Measurements from ENCODE around the gene SIAH3.

SIAH3 gene

DNA sequence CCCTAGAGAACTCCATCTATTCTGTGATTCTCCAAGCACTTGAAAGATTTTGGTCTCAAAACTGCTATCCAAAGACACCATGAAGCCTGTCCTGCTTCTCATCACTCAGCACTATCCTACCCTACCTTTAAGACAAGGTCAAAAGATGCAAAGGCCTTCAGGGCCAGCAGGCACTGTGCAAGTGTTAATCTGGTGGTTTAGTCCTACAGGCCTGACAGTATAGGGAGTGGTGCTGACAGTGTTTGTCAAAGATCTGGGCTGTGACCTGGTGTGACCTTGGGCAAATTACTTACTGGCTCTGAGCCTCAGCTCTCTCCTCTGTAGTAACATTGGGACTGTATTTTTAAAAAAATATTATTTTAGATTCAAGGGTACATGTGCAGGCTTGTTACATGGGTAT, 28.0 kb downstream of the SIAH3 start:
- no peak for DNase-seq (ENCODE audit: low read depth)

DNA sequence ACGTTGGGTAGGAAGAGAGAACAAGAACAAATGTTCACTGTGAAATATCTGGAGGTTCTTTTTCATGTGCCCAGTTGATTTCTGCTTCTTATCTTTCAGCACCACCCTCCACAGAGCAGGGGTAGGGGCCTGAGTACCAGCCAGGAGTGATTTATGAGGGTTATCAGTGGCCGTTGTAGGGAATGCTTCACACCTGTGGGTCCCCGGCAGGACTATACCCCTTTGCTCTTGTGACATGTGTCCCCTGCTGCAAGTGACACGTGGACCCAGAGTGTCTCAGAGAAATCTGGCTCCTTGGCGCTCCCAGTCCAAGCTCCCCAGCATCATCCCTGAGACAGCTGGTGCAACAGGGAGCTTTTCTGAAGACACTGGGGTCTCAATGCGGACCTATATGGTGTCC, 29.7 kb downstream of the SIAH3 start:
- DNase-seq (ENCODE audit: low read depth), result no peak

DNA sequence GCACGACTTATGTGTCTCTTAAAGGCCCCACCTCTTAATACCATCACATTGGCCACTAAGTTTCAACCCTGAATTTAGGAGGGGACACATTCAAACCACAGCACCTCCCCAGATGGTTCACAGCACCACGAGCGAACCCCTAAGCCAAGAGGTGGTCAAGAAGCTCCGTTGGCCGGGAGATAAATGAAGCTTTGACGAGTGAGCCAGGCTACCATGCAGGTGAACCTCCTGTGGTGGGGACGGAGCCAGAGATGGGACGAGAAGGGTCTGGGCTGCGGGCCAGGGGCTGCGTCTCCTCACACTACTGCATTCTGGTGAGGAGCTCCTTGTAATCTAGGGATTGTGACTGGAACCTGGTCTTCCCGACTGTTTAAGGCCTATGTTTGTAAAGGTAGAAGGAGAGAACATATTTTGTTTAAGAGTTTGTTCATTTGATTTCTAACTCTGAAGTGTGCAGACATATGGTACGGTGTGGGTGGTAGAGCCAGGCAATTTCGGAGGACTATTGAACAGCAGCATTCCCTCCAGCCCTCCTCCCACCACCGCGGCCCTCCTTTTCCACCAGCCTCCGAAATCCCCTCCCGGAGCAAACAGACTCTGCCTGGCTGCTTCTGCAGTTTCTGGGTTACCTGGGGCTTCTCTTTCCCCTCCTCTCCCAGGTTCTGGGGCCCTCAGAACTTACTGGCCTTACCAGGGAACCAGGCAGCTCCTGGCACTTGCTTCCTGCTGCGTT, 31.3 kb downstream of the SIAH3 start:
- no peak for DNase-seq (ENCODE audit: low read depth)

DNA sequence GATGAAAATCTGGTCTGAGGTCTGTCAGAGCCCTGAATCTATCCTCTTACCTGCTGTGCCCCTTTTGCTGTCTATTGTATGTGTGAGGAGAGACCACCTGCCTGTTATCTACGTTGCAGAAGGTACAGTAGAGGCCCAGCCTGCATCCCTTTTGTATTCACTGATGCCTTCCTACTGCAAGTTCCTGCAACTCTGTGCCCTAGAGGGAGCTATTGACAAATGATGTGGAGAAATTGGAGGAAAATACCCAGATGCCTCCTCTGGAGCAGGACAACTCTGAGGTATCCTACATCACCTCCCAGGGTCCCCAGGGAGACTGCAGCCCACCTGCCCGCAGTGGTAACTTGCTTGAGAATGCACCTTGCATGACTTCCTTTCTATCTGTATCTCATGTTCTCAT, 33.7 kb downstream of the SIAH3 start:
- DNase-seq (ENCODE audit: low read depth), result no peak

DNA sequence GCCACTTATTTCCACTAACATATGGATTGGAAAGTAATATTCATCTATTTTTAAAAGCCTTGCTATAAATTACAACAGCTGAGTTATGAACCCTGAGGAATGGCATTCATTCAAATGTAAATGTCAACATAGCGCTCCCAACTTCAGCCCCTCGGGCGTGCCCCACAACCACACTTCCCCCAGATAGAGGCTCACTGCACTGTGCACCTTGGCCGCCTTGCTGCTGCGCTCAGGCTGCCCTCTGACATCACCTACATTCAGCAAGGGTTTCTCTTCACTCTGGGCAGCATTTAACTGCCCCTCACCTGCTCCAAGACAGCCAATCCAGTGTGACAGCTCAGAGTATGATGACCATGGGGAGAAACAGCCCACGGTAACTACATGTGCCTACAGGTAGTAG, 35.1 kb downstream of the SIAH3 start:
- no peak for DNase-seq (ENCODE audit: low read depth)

DNA sequence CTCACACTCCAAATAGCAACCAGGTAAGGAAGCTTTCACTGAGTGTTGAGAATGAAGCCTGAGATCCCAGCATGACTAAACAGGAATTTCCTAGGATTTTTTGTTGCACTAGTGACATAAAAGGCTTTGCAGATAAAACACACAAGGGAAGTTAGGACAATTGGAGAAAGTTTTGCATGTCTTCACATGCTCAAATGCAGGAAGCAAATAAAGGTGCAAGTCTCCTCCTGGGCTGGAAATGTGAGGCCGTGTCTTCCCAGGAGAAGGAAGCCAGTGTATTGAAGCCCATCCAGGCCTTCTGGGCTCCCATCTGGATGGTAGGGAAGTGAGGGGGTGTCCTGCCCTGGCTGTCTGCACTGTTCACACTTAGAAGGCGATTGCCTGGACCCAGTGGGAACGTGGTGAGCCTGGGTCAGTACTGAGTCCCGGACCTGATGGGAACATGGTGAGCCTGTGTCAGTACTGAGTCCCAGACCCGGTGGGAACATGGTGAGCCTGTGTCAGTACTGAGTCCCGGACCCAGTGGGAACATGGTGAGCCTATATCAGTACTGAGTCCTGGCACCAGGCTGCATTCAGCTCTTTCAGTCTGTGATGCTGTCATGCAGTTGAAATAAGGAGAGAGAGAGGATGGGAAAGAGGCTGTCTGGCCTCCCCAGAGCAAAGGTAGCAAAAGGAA, 38.7 kb downstream of the SIAH3 start:
- no peak for DNase-seq (ENCODE audit: low read depth)

DNA sequence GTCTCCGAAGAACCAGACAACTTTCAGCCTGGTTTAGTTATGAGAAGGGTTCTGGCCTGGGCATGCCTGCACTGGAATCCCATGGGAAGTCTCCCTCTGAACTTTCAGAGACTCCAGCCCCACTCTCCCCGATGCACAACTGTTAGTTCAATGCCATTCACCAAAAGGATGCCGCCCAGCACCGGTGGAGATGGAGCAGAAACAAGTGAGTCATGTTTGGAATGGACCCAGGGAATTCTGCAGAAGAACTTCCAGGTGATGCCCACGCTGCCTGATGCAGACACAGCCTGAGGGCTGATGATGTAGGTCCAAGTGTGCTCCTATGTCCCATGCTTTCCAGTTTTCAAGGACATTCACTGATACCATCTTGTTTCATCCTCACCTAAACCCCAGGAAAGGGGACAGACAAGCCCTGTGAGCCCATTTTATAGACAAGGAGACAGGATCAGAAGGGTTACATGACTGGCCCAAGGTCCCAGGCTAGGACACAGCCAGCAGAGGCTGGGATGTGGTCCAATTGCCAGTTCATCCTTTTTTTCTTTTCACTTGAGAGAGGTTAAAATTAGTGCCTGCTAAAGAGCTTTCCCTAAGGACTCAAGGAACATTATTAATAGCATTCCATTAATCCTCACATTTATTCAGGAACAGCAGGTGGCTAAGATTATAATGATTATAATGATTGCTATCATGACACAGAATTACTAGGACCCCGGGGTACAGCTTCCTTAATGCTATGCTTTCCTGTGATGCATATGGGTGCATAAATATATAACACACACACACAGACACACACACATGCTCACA, 39.5 kb downstream of the SIAH3 start:
- no peak for DNase-seq (ENCODE audit: low read depth)

DNA sequence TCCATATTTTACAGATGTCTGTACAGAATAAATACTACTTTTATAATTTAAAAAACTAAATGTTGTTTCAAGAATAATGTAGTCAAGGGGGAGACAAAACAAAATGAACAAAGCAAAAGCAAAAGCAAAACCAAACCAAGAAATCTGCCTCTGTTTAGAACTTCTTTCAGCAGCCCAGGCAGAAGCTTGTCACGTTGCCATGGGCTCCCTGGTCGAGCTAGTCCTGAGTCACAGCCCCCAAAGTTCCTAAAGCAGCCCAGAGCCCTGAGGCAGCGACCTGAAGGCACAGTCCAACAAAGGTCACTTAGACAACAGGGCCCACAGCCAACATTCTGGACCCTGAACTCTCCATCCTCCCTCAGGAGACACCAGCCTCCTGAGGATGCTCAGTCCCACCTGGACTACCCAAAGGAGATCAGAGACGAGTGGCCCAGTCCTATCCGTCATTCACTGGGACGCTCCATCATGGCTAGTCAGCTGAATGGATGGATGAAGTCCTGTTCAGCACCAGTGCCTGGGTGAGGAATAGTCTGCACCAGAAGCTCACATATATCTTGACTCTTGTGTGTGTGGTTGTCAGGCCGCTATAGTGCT, 41.7 kb downstream of the SIAH3 start:
- no peak for DNase-seq (ENCODE audit: low read depth)

DNA sequence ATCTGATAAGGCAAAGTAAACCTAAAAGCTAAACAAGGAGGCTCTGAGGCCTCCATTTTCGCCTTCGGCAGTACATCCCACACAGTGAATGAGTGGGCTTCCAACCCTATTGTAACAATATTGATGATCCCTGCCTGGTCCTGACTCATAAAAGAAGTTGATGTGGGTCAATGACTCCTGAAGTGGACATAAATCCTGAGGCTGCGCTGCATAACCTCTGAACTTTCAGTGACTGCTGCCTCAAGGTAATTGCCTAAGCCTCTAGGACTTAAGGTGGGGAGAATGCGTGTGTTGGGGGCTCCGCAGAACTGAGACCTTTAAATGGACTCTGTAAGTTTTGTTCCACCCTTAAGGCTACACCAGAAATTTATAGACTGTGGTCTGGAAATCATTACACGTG, 42.6 kb downstream of the SIAH3 start:
- DNase-seq (ENCODE audit: low read depth), result no peak

DNA sequence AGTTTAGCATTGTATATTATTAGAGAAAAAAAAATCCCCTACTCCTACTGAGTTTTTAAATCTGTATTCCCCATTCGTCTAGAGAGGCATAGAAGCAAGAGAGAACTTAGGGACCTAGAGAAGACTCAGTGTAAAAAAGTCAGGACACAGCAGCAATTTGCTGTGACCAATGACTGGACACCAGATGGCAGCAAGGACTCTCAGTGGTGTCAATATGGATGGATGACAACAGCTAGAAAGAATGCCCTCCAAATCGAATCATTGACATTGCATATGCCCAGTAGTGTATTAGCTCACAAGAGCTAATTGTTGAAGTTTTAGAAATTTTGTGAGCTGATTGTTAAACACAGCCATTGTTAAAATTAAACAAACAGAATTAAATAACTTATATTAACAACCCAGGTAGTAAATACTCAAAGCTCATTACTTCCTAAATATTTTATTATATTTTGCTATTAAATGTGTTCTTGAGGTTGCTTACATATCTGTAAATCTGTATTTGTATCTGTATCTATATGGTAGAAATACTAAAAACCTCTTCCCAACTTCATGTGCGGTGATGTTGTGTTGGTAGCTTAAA, 43.9 kb downstream of the SIAH3 start:
- DNase-seq (ENCODE audit: low read depth), result no peak

DNA sequence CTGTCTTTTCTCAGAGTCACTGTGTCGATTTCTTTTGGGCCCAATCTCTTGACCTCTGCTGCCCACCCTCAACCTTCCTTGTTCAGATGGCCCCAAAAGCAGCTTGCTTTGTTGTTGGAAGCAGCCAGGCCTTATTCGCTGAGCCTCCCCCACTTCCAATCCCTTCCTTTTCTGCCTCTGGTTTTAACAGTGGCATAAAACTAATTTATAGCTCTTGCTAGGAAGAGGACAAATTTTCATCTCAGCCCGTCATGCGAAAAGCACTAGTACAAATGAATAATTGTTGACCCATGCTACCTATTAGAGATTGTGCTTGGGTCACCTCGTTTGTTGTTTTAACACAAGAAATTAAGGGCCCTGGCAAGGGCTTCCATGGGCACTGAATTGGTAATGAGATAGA, 51.1 kb downstream of the SIAH3 start:
- no peak for DNase-seq (ENCODE audit: low read depth)

DNA sequence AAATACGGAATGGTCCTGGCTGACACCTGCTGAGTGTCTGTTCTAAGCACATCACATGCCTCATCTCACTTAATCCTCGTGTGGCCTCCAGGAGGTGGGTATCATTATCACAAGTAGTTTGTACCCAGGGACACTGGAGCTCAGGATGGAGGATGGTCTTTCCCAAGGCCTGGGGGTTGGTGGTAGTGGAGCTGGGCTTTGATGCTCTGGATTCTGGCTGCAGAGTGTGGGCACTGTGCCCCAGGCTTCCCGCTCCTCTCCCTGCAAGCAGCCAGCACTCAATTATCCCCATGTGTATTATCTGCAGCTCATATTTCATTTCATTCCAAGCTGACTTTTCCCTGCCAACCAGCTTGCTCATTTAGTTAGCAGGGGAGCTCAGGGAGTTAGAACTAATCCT, 52.1 kb downstream of the SIAH3 start:
- DNase-seq (ENCODE audit: low read depth), result no peak

DNA sequence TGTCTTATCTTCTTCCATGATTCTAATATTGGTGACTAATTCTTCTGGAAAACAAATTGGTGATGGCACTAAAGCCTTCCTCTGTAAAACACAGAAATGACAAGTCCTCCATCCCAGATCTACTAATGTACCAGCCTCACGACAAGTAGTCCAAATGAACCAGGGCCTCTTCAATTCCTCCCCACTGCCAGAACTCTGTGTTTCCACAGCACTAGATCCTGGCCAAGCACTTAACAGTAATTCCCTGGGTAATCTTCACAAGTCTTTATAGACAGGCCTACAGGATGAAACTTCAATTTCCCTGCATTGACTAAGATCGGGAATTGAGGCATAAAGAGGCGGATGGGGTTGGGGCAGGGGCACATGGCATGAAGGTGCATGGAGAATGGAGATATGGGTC, 52.7 kb downstream of the SIAH3 start:
- DNase-seq (ENCODE audit: low read depth), result no peak

DNA sequence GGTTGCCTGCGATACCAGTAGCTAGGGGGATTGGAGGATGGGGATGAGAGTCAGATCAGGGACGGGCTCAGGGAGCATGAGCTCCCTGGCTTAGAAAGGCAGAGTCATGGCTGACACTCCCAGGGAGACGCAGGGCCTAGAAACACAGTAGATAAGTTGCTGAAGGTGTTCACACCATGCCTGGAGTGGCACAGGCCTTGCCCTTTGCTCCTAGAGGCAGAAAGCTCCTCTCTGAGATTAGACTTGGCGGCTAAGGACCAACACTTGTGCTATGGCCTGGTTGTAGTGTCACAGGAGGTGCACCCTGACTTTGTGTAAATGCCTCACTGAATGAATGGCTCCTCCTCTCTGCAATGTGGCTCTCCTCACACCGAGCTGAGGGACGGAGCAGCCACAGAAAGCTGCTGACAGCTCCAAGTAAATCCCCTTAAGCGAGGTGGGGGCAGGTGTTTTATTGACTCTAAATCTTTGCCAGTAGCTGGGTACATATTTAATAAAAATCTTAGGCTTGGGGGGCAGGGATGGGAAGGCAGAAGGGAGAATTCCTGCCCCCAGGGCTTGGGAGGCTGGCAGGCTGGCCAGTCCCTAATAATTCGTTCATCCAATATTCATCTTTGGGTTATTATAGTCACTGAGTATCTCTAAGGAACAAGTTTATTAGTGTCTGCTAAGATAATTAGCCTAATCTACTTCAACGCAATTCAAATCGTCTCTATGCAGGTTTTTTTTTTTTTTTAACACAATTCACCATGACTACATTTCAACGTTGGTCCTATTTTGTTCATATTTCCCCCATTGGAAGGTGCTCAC, 54.9 kb downstream of the SIAH3 start:
- no peak for DNase-seq (ENCODE audit: low read depth)

DNA sequence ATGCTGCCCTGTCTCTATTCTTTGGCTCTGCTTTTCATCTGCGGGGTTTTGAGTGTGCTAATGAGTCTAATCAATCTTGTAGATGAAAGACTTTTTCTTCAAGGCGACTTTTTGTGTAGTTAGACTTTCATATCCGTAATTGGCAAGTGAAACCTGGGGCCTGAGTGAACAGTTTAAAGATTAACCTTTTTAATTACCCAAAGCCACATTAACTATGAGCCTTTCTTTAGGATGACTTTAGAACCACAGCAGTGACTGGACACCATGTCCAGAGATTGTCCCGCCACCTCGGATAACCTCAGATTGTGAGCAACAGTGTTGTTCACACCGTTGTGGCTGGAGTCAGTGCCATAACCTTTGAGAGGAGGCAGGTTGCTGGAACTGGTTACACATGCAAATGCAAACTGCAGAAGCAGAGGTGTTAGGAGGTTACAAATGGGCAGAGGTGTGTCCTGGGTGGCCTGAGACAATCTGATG, 58.7 kb downstream of the SIAH3 start:
- no peak for DNase-seq (ENCODE audit: low read depth)

DNA sequence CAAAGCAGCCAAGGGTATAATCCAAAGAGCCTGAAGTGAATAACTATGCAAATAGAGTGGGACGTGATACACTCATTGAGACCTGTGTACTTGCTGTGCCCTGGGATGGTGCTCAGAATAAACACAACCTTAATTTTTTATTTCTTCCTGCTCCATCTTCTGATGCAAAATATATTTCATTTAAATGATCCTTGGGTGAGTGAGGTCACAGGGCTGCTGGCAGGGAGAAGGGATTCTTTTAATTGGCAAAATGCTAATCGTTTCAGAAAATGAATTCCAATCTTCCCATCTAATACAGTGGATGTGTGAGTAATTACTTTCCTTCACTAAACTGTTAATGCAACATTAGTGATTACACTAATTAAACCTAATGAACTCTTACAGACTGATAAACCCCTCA, 63.5 kb downstream of the SIAH3 start:
- no peak for DNase-seq (ENCODE audit: low read depth)

DNA sequence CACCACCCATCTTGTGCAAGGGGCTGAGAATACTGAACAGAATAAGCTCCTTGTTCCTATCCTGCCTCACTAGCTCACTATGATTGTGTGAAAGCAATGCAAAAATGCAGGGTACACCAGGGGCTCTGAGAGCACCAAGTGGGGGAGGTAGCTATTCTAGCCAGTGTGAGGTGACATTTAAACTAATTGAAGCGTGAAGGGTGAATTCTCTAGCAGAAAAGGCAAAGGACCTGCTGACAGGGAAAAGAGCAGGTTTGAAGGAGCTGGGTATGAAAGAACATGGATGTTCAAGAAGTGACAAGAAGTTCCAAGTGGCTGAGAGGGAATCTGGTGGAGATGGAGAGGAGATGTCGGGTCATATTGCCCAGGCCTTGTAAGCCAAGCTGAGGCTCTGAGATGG, 64.2 kb downstream of the SIAH3 start:
- DNase-seq (ENCODE audit: low read depth), result no peak

DNA sequence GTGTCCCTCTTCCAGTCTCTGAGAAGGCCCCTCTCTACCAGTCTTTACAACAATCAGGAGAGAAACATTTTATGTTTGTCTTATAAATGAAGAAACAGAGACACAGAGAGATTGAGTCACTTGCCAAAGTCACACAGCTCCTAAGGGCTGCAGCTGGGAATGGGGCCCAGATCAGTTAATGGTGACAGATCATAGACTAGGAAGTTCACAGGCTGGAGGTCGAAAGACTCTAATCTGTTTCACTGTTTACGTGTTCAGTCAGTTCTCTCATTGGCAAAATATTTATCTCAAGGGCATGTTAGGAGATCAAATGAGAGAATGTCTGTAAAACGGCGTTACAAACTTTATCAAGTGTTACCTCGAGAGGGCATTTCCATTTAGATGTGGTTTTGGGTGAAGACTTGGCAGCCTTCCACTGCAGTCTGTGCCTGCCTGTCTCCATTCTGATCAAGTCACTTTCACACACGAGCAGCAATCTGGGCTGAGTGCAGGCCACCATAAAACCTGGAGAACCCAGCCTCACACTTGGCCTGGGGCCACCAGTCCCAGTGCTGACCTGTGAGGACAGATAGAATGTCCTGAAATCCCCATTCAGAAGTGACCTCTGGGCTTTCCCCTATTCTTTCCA, 65.1 kb downstream of the SIAH3 start:
- DNase-seq (ENCODE audit: low read depth), result no peak

DNA sequence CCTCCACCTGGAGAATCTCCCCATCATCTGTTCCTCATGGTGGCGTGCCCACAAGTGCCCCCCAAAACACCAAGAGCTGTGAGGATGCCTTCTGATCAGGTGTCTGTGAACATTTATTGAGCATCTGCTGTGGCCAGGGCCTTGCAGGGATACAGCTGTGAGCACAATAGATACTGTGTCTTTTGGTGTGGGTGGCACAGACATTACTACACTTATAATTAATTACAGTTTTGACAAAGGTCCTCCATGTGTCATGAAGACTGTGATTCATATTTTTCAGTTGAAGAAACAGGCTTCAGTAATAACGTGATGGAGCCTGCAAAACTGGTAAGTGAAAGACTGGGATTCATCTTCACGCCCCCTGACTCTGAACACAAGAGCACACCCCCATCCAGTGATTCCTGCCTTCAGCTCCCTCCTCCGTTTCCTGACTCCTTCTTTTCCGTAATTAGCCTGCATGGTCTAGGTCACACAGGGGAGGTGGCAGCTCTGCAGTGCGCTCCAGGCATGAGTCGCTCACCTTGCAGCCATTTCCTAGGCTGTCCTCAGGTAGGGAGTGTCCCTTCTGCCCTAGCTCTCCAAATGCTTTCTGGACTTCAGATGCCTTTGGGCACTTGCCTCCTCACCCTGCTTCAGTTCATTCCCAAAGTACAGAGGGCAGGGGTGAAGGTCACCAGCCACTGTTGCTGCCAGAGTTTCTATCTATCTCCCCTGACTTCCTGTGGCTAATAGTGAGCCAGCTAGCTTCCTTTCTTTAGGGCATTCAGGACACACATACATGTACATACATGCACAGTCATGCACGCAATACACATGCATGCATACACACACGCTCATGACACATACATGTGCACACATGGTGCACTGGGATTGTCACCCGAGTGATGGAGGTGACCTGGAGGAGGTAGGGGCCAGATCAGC, 66.5 kb downstream of the SIAH3 start:
- DNase-seq (ENCODE audit: low read depth), result no peak
